GM12878 (cell line): ENCODE results near the gene CCDC61. TPM values are rescaled to one million over a fixed set of nuclear protein-coding genes. Genes with fewer than 3 reads are reported as not detected.

ENCODE experiments used
- ATAC-seq: fragments of 200-7000 bp; cut with Tn5 transposase; 3 replicates; pipeline ENCODE4 v1.9.1; 2020; ENCODE audit warnings: mild to moderate bottlenecking, moderate library complexity
- BruUV-seq: library from RNA; stranded (reverse); fragments of 400-500 nt; replicated peaks from 2 replicates; lab custom pipeline; 2021; lab: Mats Ljungman, UMichigan
- CTCF ChIA-PET: fragments of 300-600 bp; sonication (Branson Sonifier 250); formaldehyde crosslinking; extraction: SDS; loops from one replicate; lab custom pipeline; 2021; ENCODE audit warnings: inconsistent platforms; lab: Yijun Ruan, JAX
- POLR2A ChIA-PET: fragments of 350-600 bp; formaldehyde crosslinking; extraction: SDS; loops from one replicate; lab custom pipeline; 2021; ENCODE audit warnings: inconsistent platforms; lab: Charles Lee
- RAD21 ChIA-PET: fragments of 300-600 bp; sonication (Branson Sonifier 250); formaldehyde crosslinking; loops from one replicate; lab custom pipeline; 2023; ENCODE audit warnings: antibody characterized with exemption; ENCODE audit not compliant: unreplicated experiment; lab: Charles Lee
- SMC1A ChIA-PET: fragments of 300-600 bp; sonication (Branson Sonifier 250); formaldehyde crosslinking; loops from one replicate; lab custom pipeline; 2023; ENCODE audit not compliant: unreplicated experiment, uncharacterized antibody; lab: Charles Lee
- DNase-seq: peaks from one replicate; pipeline ENCODE4 v3.0.0-alpha.2; 2011; ENCODE audit warnings: low read depth, low spot score
- FAIRE-seq: peaks from 3 replicates; lab custom pipeline; 2011; peaks lifted over from hg19 to GRCh38; lab: Jason Lieb, UNC
- H2AFZ ChIP-seq: 2 replicates; pipeline ENCODE4 v1.6.0; 2011; ENCODE audit warnings: low read depth, low read length, control low read depth; ENCODE audit not compliant: control insufficient read depth
- H3K27ac ChIP-seq: 2 replicates; pipeline ENCODE4 v1.5.1; 2011; ENCODE audit warnings: control low read depth; ENCODE audit not compliant: control insufficient read depth, insufficient read depth
- H3K27me3 ChIP-seq, 2 experiments: replicated peaks in 1 of 2; 2 replicates each; pipeline versions ENCODE4 v1.6.0 to v1.6.1; 2011; ENCODE audit warnings: low read length in 1 of 2; ENCODE audit not compliant: control insufficient read depth in 2 of 2, insufficient read depth in 2 of 2
- H3K36me3 ChIP-seq, 2 experiments: 2 replicates each; pipeline ENCODE4 v1.5.1; 2011; ENCODE audit warnings: low read length in 1 of 2; ENCODE audit not compliant: control insufficient read depth in 2 of 2, insufficient read depth in 2 of 2
- H3K4me1 ChIP-seq: 2 replicates; pipeline ENCODE4 v1.6.1; 2011; ENCODE audit warnings: mild to moderate bottlenecking, low read length, moderate library complexity, mixed read lengths; ENCODE audit not compliant: control insufficient read depth, insufficient read depth
- H3K4me2 ChIP-seq: 2 replicates; pipeline ENCODE4 v1.6.0; 2011; ENCODE audit warnings: control low read depth; ENCODE audit not compliant: control insufficient read depth, insufficient read depth
- H3K4me3 ChIP-seq: fragments of 200-600 bp; sonication (generic); 2 replicates; pipeline ENCODE4 v1.5.1; 2016
- H3K79me2 ChIP-seq: 2 replicates; pipeline ENCODE4 v1.6.0; 2011; ENCODE audit warnings: low read length; ENCODE audit not compliant: control insufficient read depth, insufficient read depth
- H3K9ac ChIP-seq: 2 replicates; pipeline ENCODE4 v1.8.0; 2011; ENCODE audit warnings: low read length, control low read depth, mixed read lengths; ENCODE audit not compliant: control insufficient read depth, insufficient read depth
- H3K9me3 ChIP-seq: replicated peaks from 3 replicates; pipeline ENCODE4 v1.5.1; 2011; ENCODE audit warnings: mild to moderate bottlenecking, low read length; ENCODE audit not compliant: control insufficient read depth, insufficient read depth
- H4K20me1 ChIP-seq: 2 replicates; pipeline ENCODE4 v1.6.0; 2011; ENCODE audit not compliant: control insufficient read depth, insufficient read depth
- HDGF ChIP-seq: fragments of 450-650 bp; IDR thresholded peaks from 2 replicates; pipeline ENCODE4 v1.6.1; 2016; ENCODE audit warnings: antibody characterized with exemption
- IKZF1 ChIP-seq: fragments of 450-650 bp; conservative IDR thresholded peaks from 2 replicates; pipeline ENCODE4 v1.6.1; 2017; ENCODE audit warnings: antibody characterized with exemption, mild to moderate bottlenecking
- NBN ChIP-seq: fragments of 450-650 bp; IDR thresholded peaks from 2 replicates; pipeline ENCODE4 v1.6.1; 2016
- PAX5 ChIP-seq: IDR thresholded peaks from 2 replicates; pipeline ENCODE4 v1.6.1; 2011; ENCODE audit warnings: low read depth, low read length, borderline replicate concordance
- RBBP5 ChIP-seq: fragments of 200-600 bp; sonication (generic); conservative IDR thresholded peaks from 2 replicates; pipeline ENCODE4 v1.6.1; 2016
- RUNX3 ChIP-seq: IDR thresholded peaks from 2 replicates; pipeline ENCODE4 v1.6.1; 2012; ENCODE audit warnings: low read length, inconsistent platforms
- SMC3 ChIP-seq: IDR thresholded peaks from 2 replicates; pipeline ENCODE4 v1.6.1; 2011; ENCODE audit warnings: low read length, improper control_type of control experiment, borderline replicate concordance
- YY1 ChIP-seq: IDR thresholded peaks from 2 replicates; pipeline ENCODE4 v1.6.1; 2011; ENCODE audit warnings: low read depth, mild to moderate bottlenecking, low read length
- WGBS: methylation state at CpG from one replicate; pipeline ENCODE4 v1.1.6; 2016; ENCODE audit warnings: low lambda C conversion rate; ENCODE audit not compliant: insufficient replicate concordance, insufficient coverage; ENCODE audit errors: missing lambda C conversion rate; 5-methylcytosine and 5-hydroxymethylcytosine counted together
- in situ Hi-C: fragments of 300-500 bp; cut with MboI; formaldehyde crosslinking; loops from 9 replicates; pipeline ENCODE4 v1.14.3; 2018; ENCODE audit warnings: mixed read lengths
- intact Hi-C: fragments of 100-400 bp; cut with micrococcal nuclease; formaldehyde crosslinking; loops from one replicate; pipeline ENCODE4 v1.14.2; 2022; ENCODE audit not compliant: unreplicated experiment
- polyA plus RNA-seq, 11 experiments: library from polyadenylated mRNA; depleted of rRNA in 4 of 11; unstranded in 6 of 11; stranded (reverse) in 5 of 11; fragments of >200 nt; fragmentation: Nextera tagmentation in 4 of 11; fragmentation: Illumina TruSeq in 1 of 11; extraction: Ambion mirVana in 4 of 11; extraction: Trizol in 1 of 11; gene quantifications; 1 replicate in 1 of 11; 2 replicates in 10 of 11; pipeline versions ENCODE4 v1.2.1 to v1.2.3, GENCODE V29; 2011 to 2016; ENCODE audit warnings: inconsistent platforms in 2 of 11, missing spikeins in 2 of 11, low read depth in 1 of 11
- total RNA-seq, 4 experiments: library from RNA; depleted of rRNA in 3 of 4; stranded (reverse); fragments of >200 nt in 3 of 4; fragmentation: Illumina TruSeq in 1 of 4; extraction: Trizol in 1 of 4; gene quantifications; 2 replicates each; pipeline versions ENCODE4 v1.2.1 to v1.2.3, GENCODE V29; 2013 to 2021
- TF ChIP-seq, protein P1 (sequence below): fragments of 450-650 bp; IDR thresholded peaks from 2 replicates; pipeline ENCODE4 v1.6.1; 2018; ENCODE audit warnings: borderline replicate concordance, mild to moderate bottlenecking; ENCODE audit not compliant: partially characterized antibody
- TF ChIP-seq, protein P2 (sequence below), 3 experiments: IDR thresholded peaks in 2 of 3; conservative IDR thresholded peaks in 1 of 3; 2 replicates each; pipeline ENCODE4 v1.5.1; 2011; ENCODE audit warnings: low read depth in 3 of 3, low read length in 3 of 3, mild to moderate bottlenecking in 3 of 3, control low read depth in 2 of 3, moderate library complexity in 2 of 3, inconsistent platforms in 1 of 3, mixed read lengths in 1 of 3; ENCODE audit not compliant: control insufficient read depth in 2 of 3, insufficient read depth in 1 of 3; ENCODE audit errors: extremely low read depth in 1 of 3
- TF ChIP-seq, protein P3 (sequence below): fragments of 450-650 bp; IDR thresholded peaks from 2 replicates; pipeline ENCODE4 v1.6.1; 2017; ENCODE audit warnings: mild to moderate bottlenecking

The CCDC61 gene
- total and polyA plus RNA-seq, 10 of the 15 experiments (the other 5 are each of a cell fraction or from before 2014, with no cell fraction given): 0.27 to 27.1 (median 8.7) TPM

DNA sequence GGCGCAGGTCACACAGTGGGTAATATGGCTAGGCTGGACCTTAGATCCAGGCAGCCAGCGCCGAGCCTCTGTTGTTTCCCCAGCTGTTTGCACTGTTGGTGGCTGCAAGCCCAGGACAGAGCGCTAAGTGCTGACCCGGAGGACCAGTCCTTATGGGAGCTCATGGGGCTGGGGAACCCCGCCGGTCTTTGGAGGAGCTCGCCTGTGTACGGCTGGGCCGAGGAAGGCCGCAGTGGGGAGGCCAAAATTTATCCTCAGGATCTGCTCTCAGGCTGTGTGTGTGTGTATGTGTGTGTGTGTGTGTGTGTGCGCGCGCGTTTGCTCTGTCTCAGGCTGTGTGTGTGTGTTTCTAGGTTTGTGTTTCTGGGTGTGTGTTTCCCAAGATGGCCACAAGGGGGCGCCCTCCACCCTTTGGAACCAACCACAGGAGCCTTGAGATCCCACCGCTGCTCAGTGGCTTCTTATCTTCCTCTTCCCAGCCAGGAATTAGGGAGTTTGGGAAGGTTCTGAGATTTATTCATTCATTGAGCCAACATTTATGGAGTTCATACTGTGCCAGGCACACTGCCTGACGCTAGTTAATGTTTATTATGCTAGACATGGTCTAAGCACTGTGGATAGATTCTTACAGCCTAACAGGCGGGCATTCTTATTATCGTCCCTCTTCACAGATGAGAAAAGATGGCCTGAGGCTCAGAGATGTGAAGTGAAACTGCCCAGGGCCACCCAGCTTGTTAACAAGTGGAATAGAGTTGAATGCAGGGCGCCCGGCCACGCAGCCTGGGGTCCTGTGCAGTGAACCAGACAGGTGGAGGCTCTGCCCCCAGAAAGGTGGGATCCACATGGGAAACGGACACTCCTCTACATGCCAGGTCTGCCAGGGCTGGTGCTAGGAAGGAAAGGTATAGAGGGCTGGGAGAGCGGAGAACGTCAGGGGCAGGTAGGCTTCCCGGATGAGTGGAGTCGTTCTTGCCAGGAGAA is 14.6 kb downstream of the CCDC61 start:
- DNase-seq: no peak
- Histone ChIP-seq H3K9me3 (no peaks in the 10 kb centered on the region), H3K36me3 (no peaks in the 10 kb centered on the region), H3K27ac (no peak overlapping the region), H3K4me1 (no peaks in the 10 kb centered on the region; the same call in 1 of the 2 replicates), H4K20me1 (no peaks in the 10 kb centered on the region; the same call in 1 of the 2 replicates), H3K4me2 (no peak overlapping the region), H3K9ac (no peak overlapping the region), H3K79me2 (no peaks in the 10 kb centered on the region), H2AFZ (no peak overlapping the region), H3K4me3 (no peak overlapping the region), H3K27me3 (no peaks in the 10 kb centered on the region)
- intact Hi-C loops: no loop called here
- BruUV-seq: no TSS peak
- CTCF ChIA-PET: interaction anchor here (0.6 to 2.2 kb wide), 12 partner anchors 8 to 193 kb away, joined by 3 to 12 read pairs (median 4); partner anchors contain the start of gene CCDC61
- TF ChIP-seq, protein P1, sequence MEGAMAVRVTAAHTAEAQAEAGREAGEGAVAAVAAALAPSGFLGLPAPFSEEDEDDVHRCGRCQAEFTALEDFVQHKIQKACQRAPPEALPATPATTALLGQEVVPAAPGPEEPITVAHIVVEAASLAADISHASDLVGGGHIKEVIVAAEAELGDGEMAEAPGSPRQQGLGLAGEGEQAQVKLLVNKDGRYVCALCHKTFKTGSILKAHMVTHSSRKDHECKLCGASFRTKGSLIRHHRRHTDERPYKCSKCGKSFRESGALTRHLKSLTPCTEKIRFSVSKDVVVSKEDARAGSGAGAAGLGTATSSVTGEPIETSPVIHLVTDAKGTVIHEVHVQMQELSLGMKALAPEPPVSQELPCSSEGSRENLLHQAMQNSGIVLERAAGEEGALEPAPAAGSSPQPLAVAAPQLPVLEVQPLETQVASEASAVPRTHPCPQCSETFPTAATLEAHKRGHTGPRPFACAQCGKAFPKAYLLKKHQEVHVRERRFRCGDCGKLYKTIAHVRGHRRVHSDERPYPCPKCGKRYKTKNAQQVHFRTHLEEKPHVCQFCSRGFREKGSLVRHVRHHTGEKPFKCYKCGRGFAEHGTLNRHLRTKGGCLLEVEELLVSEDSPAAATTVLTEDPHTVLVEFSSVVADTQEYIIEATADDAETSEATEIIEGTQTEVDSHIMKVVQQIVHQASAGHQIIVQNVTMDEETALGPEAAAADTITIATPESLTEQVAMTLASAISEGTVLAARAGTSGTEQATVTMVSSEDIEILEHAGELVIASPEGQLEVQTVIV: no peak
- TF ChIP-seq SMC3 (peak; percentile 38), RBBP5 (no peak), HDGF (0 out of 2 replicates have a peak, but pooled peaks have one; percentile 61), IKZF1 (0 out of 2 replicates have a peak, but pooled peaks have one; percentile 19), PAX5 (no peak), NBN (0 out of 2 replicates have a peak, but pooled peaks have one; percentile 24), RUNX3 (peak; percentile 48), YY1 (no peak)
- TF ChIP-seq, protein P2, sequence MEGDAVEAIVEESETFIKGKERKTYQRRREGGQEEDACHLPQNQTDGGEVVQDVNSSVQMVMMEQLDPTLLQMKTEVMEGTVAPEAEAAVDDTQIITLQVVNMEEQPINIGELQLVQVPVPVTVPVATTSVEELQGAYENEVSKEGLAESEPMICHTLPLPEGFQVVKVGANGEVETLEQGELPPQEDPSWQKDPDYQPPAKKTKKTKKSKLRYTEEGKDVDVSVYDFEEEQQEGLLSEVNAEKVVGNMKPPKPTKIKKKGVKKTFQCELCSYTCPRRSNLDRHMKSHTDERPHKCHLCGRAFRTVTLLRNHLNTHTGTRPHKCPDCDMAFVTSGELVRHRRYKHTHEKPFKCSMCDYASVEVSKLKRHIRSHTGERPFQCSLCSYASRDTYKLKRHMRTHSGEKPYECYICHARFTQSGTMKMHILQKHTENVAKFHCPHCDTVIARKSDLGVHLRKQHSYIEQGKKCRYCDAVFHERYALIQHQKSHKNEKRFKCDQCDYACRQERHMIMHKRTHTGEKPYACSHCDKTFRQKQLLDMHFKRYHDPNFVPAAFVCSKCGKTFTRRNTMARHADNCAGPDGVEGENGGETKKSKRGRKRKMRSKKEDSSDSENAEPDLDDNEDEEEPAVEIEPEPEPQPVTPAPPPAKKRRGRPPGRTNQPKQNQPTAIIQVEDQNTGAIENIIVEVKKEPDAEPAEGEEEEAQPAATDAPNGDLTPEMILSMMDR (IDR thresholded peaks at IDR 0.05 in 2 of 3, conservative IDR thresholded peaks at IDR 0.05 in 1 of 3; ENCODE audit: control insufficient read depth in 2 of 3, extremely low read depth in 1 of 3, insufficient read depth in 1 of 3, low read depth in 3 of 3, low read length in 3 of 3): peak; percentile 74 to 85 (median 84)
- TF ChIP-seq, protein P3, sequence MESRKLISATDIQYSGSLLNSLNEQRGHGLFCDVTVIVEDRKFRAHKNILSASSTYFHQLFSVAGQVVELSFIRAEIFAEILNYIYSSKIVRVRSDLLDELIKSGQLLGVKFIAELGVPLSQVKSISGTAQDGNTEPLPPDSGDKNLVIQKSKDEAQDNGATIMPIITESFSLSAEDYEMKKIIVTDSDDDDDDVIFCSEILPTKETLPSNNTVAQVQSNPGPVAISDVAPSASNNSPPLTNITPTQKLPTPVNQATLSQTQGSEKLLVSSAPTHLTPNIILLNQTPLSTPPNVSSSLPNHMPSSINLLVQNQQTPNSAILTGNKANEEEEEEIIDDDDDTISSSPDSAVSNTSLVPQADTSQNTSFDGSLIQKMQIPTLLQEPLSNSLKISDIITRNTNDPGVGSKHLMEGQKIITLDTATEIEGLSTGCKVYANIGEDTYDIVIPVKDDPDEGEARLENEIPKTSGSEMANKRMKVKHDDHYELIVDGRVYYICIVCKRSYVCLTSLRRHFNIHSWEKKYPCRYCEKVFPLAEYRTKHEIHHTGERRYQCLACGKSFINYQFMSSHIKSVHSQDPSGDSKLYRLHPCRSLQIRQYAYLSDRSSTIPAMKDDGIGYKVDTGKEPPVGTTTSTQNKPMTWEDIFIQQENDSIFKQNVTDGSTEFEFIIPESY: peak; percentile 83
- 69% methylated on average over 28 of the region's 28 CpGs for WGBS
- POLR2A ChIA-PET: no interaction called here
- SMC1A ChIA-PET: no interaction called here
- in situ Hi-C loops: no loop called here
- FAIRE-seq: peak; percentile 68
- RAD21 ChIA-PET: interaction anchor here (0.7 kb wide), 1 partner anchor 318 kb away, joined by 3 read pairs; the partner anchor contains the start of gene QPCTL
- peak; percentile 85 for ATAC-seq
